Measurements from ENCODE around the gene IL23R. TPM values are rescaled to one million over a fixed set of nuclear protein-coding genes. Genes with fewer than 3 reads are reported as not detected.
"Not testable (repeated sequence)": the region's sequence is repeated elsewhere in the genome, so short reads cannot be mapped to it uniquely, and the experiment has no call there.

IL23R gene
- total RNA-seq, 2 experiments from 2014 or later = 7.1 to 9.3 TPM

GRCh38 chr1:67190942-67191341 is 24.7 kb downstream of the IL23R start:
- no peak overlapping the region for H3K27ac Mint-ChIP-seq
- peaks cover 1% of the 10 kb centered on the region for H3K36me3 Mint-ChIP-seq (ENCODE audit: low read depth)
- H3K9me3 Mint-ChIP-seq (ENCODE audit: low read depth) = no peaks in the 10 kb centered on the region
- ATAC-seq (peak; percentile 30), DNase-seq (peak; percentile 52)
- H3K4me1 Mint-ChIP-seq = peaks cover 22% of the 10 kb centered on the region
- no peak overlapping the region for H3K4me3 Mint-ChIP-seq
- CTCF ChIA-PET = interaction anchor here (0.6 to 3.6 kb wide), 14 partner anchors 10 to 146 kb away, joined by 3 to 37 read pairs (median 4); no protein-coding TSS in a partner anchor
- intact Hi-C loops (cut with DNase I, micrococcal nuclease) = loop anchor here (1.0 to 5.0 kb wide), 5 partner anchors 16 to 142 kb away; partner anchors contain the start of gene IL23R (in 1 of the 2)
- POLR2A ChIA-PET = interaction anchor here (0.9 to 1.8 kb wide), 4 partner anchors 16 to 152 kb away, joined by 3 to 43 read pairs (median 5); partner anchors contain the start of gene IL23R
- H3K27me3 Mint-ChIP-seq = no peaks in the 10 kb centered on the region

- ChIA-PET POLR2A (interaction anchor here (0.6 to 1.0 kb wide), 4 partner anchors 17 to 23 kb away, joined by 3 to 9 read pairs (median 5); no protein-coding TSS in a partner anchor), CTCF (interaction anchor here (0.6 to 3.6 kb wide), 11 partner anchors 13 to 142 kb away, joined by 3 to 37 read pairs (median 3); no protein-coding TSS in a partner anchor)
- H3K9me3 Mint-ChIP-seq (ENCODE audit: low read depth) = no peaks in the 10 kb centered on the region
- peak; percentile 45 for ATAC-seq
- no peak for DNase-seq
- no peak overlapping the region for H3K27ac Mint-ChIP-seq
- intact Hi-C loops (cut with DNase I, micrococcal nuclease) = loop anchor here (1.0 to 5.0 kb wide), 3 partner anchors 26 to 141 kb away; partner anchors contain the start of gene IL23R (in 1 of the 2)
- peaks cover 24% of the 10 kb centered on the region for H3K4me1 Mint-ChIP-seq
- H3K27me3 Mint-ChIP-seq = no peaks in the 10 kb centered on the region
- H3K4me3 Mint-ChIP-seq = no peak overlapping the region
- H3K36me3 Mint-ChIP-seq (ENCODE audit: low read depth) = peaks cover 1% of the 10 kb centered on the region
Observed at GRCh38 chr1:67191668-67192520, 25.6 kb downstream of the IL23R start.

GRCh38 chr1:67192902-67193301 is 26.6 kb downstream of the IL23R start:
- POLR2A ChIA-PET = no interaction called here
- Mint-ChIP-seq H3K27ac (no peak overlapping the region), H3K27me3 (no peaks in the 10 kb centered on the region), H3K9me3 (ENCODE audit: low read depth) (no peaks in the 10 kb centered on the region), H3K4me1 (peaks cover 24% of the 10 kb centered on the region), H3K36me3 (ENCODE audit: low read depth) (peaks cover 1% of the 10 kb centered on the region), H3K4me3 (no peak overlapping the region)
- intact Hi-C loops (cut with DNase I, micrococcal nuclease) = loop anchor here in 1 of 2 experiments (5.0 kb wide), 1 partner anchor 36 kb away; no protein-coding TSS in a partner anchor
- CTCF ChIA-PET = interaction anchor here (3.6 kb wide), 1 partner anchor 20 kb away, joined by 37 read pairs; no protein-coding TSS in a partner anchor
- ATAC-seq (no peak), DNase-seq (no peak)

- no peak overlapping the region for H3K4me3 Mint-ChIP-seq
- ChIA-PET CTCF (no interaction called here), POLR2A (no interaction called here)
- ATAC-seq (no peak), DNase-seq (no peak)
- intact Hi-C loops (cut with DNase I, micrococcal nuclease) = loop anchor here (1.0 to 5.0 kb wide), 5 partner anchors 19 to 81 kb away; no protein-coding TSS in a partner anchor
- H3K27ac Mint-ChIP-seq = peak overlapping the region; percentile 68
- H3K27me3 Mint-ChIP-seq = no peaks in the 10 kb centered on the region
- H3K36me3 Mint-ChIP-seq (ENCODE audit: low read depth) = peaks cover 1% of the 10 kb centered on the region
- no peaks in the 10 kb centered on the region for H3K9me3 Mint-ChIP-seq (ENCODE audit: low read depth)
- H3K4me1 Mint-ChIP-seq = peaks cover 21% of the 10 kb centered on the region
Observed at GRCh38 chr1:67193704-67194103, 27.4 kb downstream of the IL23R start.

GRCh38 chr1:67194209-67194863 is 28.1 kb downstream of the IL23R start:
- peaks cover 21% of the 10 kb centered on the region for H3K4me1 Mint-ChIP-seq

GRCh38 chr1:67200755-67201154 is 34.5 kb downstream of the IL23R start:
- DNase-seq = no peak
- Mint-ChIP-seq H3K4me3 (no peak overlapping the region), H3K27ac (no peak overlapping the region), H3K9me3 (ENCODE audit: low read depth) (no peaks in the 10 kb centered on the region), H3K27me3 (no peaks in the 10 kb centered on the region), H3K36me3 (ENCODE audit: low read depth) (peaks cover 9% of the 10 kb centered on the region), H3K4me1 (peaks cover 5% of the 10 kb centered on the region)
- no peak for ATAC-seq
- intact Hi-C loops (cut with DNase I, micrococcal nuclease) = no loop called here
- CTCF ChIA-PET = interaction anchor here (3.0 kb wide), 1 partner anchor 13 kb away, joined by 31 read pairs; no protein-coding TSS in a partner anchor
- POLR2A ChIA-PET = no interaction called here

More at GRCh38 chr1:67194209-67194863, 28.1 kb downstream of the IL23R start:
- no peaks in the 10 kb centered on the region for H3K27me3 Mint-ChIP-seq
- peaks cover 1% of the 10 kb centered on the region for H3K36me3 Mint-ChIP-seq (ENCODE audit: low read depth)
- ChIA-PET CTCF (no interaction called here), POLR2A (no interaction called here)
- no peaks in the 10 kb centered on the region for H3K9me3 Mint-ChIP-seq (ENCODE audit: low read depth)
- DNase-seq (no peak), ATAC-seq (peak; percentile 24)
- intact Hi-C loops (cut with DNase I, micrococcal nuclease) = loop anchor here (1.0 to 5.0 kb wide), 5 partner anchors 18 to 80 kb away; no protein-coding TSS in a partner anchor
- H3K4me3 Mint-ChIP-seq = no peak overlapping the region
- H3K27ac Mint-ChIP-seq = peak overlapping the region; percentile 60

- H3K4me3 Mint-ChIP-seq = no peak overlapping the region
- CTCF ChIA-PET = interaction anchor here (3.0 kb wide), 1 partner anchor 12 kb away, joined by 31 read pairs; no protein-coding TSS in a partner anchor
- DNase-seq (no peak), ATAC-seq (no peak)
- H3K27me3 Mint-ChIP-seq = no peaks in the 10 kb centered on the region
- intact Hi-C loops (cut with DNase I, micrococcal nuclease) = no loop called here
- H3K36me3 Mint-ChIP-seq (ENCODE audit: low read depth) = peaks cover 9% of the 10 kb centered on the region
- POLR2A ChIA-PET = no interaction called here
- no peak overlapping the region for H3K27ac Mint-ChIP-seq
- H3K4me1 Mint-ChIP-seq = peaks cover 2% of the 10 kb centered on the region
- H3K9me3 Mint-ChIP-seq (ENCODE audit: low read depth) = no peaks in the 10 kb centered on the region
Observed at GRCh38 chr1:67201891-67202290, 35.6 kb downstream of the IL23R start.

GRCh38 chr1:67204298-67204980 is 38.2 kb downstream of the IL23R start:
- intact Hi-C loops (cut with DNase I, micrococcal nuclease) = no loop called here
- ATAC-seq (no peak), DNase-seq (no peak)
- Mint-ChIP-seq H3K4me1 (peaks cover 2% of the 10 kb centered on the region), H3K27ac (no peak overlapping the region), H3K9me3 (ENCODE audit: low read depth) (no peaks in the 10 kb centered on the region), H3K4me3 (no peak overlapping the region), H3K27me3 (no peaks in the 10 kb centered on the region), H3K36me3 (ENCODE audit: low read depth) (peaks cover 16% of the 10 kb centered on the region)
- ChIA-PET POLR2A (no interaction called here), CTCF (interaction anchor here (0.6 to 2.0 kb wide), 6 partner anchors 10 to 556 kb away, joined by 3 to 5 read pairs (median 3); no protein-coding TSS in a partner anchor)

GRCh38 chr1:67207398-67207797 is 41.1 kb downstream of the IL23R start:
- Mint-ChIP-seq H3K4me1 (peaks cover 11% of the 10 kb centered on the region), H3K36me3 (ENCODE audit: low read depth) (peaks cover 10% of the 10 kb centered on the region)
- ChIA-PET POLR2A (interaction anchor here (0.7 kb wide), 1 partner anchor 33 kb away, joined by 3 read pairs; no protein-coding TSS in a partner anchor), CTCF (interaction anchor here (1.6 kb wide), 1 partner anchor 7 kb away, joined by 4 read pairs; no protein-coding TSS in a partner anchor)
- DNase-seq; H3K9me3 Mint-ChIP-seq (ENCODE audit: low read depth); ATAC-seq; H3K4me3 Mint-ChIP-seq; intact Hi-C loops (cut with DNase I, micrococcal nuclease); H3K27me3 Mint-ChIP-seq; H3K27ac Mint-ChIP-seq: not testable (repeated sequence)

GRCh38 chr1:67208217-67208616 is 42.0 kb downstream of the IL23R start:
- POLR2A ChIA-PET = no interaction called here
- Mint-ChIP-seq H3K4me1 (peaks cover 19% of the 10 kb centered on the region), H3K36me3 (ENCODE audit: low read depth) (peaks cover 10% of the 10 kb centered on the region), H3K9me3 (ENCODE audit: low read depth) (no peaks in the 10 kb centered on the region), H3K4me3 (no peak overlapping the region), H3K27me3 (no peaks in the 10 kb centered on the region), H3K27ac (no peak overlapping the region)
- DNase-seq (no peak), ATAC-seq (no peak)
- CTCF ChIA-PET = interaction anchor here (8.1 to 8.8 kb wide), 3 partner anchors 16 to 293 kb away, joined by 75 to 153 read pairs (median 121); no protein-coding TSS in a partner anchor
- intact Hi-C loops (cut with DNase I, micrococcal nuclease) = no loop called here

Data from activated CD4-positive, alpha-beta T cell treated with anti-CD3 and anti-CD28 coated beads for 36 hours (primary cell).